Mesendoderm (in vitro differentiated cells): ENCODE data around the gene PTPN4.
"Not testable (repeated sequence)": the region's sequence is repeated elsewhere in the genome, so short reads cannot be mapped to it uniquely, and the experiment has no call there.

Experiments used
- DNase-seq: peaks from one replicate; pipeline ENCODE4 v3.0.0; 2013
- H2AK5ac ChIP-seq: 2 replicates; pipeline ENCODE4 v1.6.1; 2013; ENCODE audit warnings: low read length, inconsistent platforms
- H2BK120ac ChIP-seq: 2 replicates; pipeline ENCODE4 v1.6.1; 2013; ENCODE audit warnings: low read depth, mild to moderate bottlenecking, low read length, moderate library complexity, mixed read lengths
- H2BK15ac ChIP-seq: replicated peaks from 2 replicates; pipeline ENCODE4 v1.6.1; 2013; ENCODE audit warnings: low read depth, mild to moderate bottlenecking, moderate library complexity
- H2BK5ac ChIP-seq: 2 replicates; pipeline ENCODE4 v1.6.1; 2013; ENCODE audit warnings: low read length, inconsistent platforms
- H3K18ac ChIP-seq: 2 replicates; pipeline ENCODE4 v1.6.1; 2013; ENCODE audit warnings: mild to moderate bottlenecking, low read length, mixed read lengths
- H3K23ac ChIP-seq: one replicate; pipeline ENCODE4 v1.6.1; 2013; ENCODE audit warnings: low read length
- H3K27ac ChIP-seq: 2 replicates; pipeline ENCODE4 v1.5.1; 2013; ENCODE audit warnings: low read depth, mild to moderate bottlenecking, inconsistent platforms, low read length, moderate library complexity
- H3K27me3 ChIP-seq: 2 replicates; pipeline ENCODE4 v1.6.1; 2013; ENCODE audit warnings: low read length, control low read depth, mild to moderate bottlenecking, inconsistent platforms; ENCODE audit not compliant: insufficient read depth, poor library complexity
- H3K36me3 ChIP-seq: 2 replicates; pipeline ENCODE4 v1.6.1; 2013; ENCODE audit warnings: low read length, inconsistent platforms; ENCODE audit not compliant: control insufficient read depth, insufficient read depth
- H3K4ac ChIP-seq: one replicate; pipeline ENCODE4 v1.6.1; 2013; ENCODE audit warnings: low read depth, mild to moderate bottlenecking, low read length, moderate library complexity
- H3K4me1 ChIP-seq: 2 replicates; pipeline ENCODE4 v1.6.1; 2013; ENCODE audit warnings: low read depth, low read length, inconsistent platforms; ENCODE audit not compliant: control insufficient read depth
- H3K4me2 ChIP-seq: 2 replicates; pipeline ENCODE4 v1.6.1; 2013; ENCODE audit warnings: low read length
- H3K4me3 ChIP-seq: 2 replicates; pipeline ENCODE4 v1.5.1; 2013; ENCODE audit warnings: mild to moderate bottlenecking, low read length
- H3K56ac ChIP-seq: one replicate; pipeline ENCODE4 v1.6.1; 2013; ENCODE audit warnings: low read length
- H3K79me1 ChIP-seq: 2 replicates; pipeline ENCODE4 v1.6.1; 2013; ENCODE audit warnings: low read length, inconsistent platforms
- H3K79me2 ChIP-seq: 2 replicates; pipeline ENCODE4 v1.6.1; 2013; ENCODE audit warnings: mild to moderate bottlenecking, low read length; ENCODE audit not compliant: control insufficient read depth, insufficient read depth
- H3K9ac ChIP-seq: 2 replicates; pipeline ENCODE4 v1.6.1; 2013; ENCODE audit warnings: low read length, inconsistent platforms
- H4K5ac ChIP-seq: one replicate; pipeline ENCODE4 v1.6.1; 2013; ENCODE audit warnings: low read length
- H4K8ac ChIP-seq: one replicate; pipeline ENCODE4 v1.6.1; 2013; ENCODE audit warnings: low read depth, mild to moderate bottlenecking, control low read depth, low read length, moderate library complexity
- WGBS: extraction: QIAGEN DNeasy Blood & Tissue Kit; methylation state at CpG from one replicate; pipeline ENCODE4 v1.1.7; 2013; ENCODE audit warnings: low lambda C conversion rate, missing lambda C conversion rate; ENCODE audit not compliant: insufficient coverage; ENCODE audit errors: extremely low coverage; 5-methylcytosine and 5-hydroxymethylcytosine counted together

The PTPN4 gene

DNA sequence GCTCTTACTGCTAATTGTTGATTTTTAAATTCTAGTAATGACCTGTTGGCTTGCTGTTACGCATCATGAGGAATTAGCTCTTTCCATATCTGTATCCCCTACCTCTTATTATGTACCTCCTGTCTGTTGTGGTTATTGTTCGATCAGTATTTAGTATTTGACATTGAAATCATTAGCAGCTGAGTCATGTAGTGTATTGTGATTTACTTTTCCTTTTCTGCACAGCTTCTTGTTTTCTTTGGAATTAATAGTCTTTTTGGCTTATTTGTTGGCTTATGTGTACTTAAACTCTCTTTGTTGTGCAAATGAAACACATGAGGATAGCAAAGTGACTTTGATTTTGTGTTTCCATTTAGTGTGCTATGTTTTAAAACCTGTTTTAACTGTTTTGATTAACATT, 257.5 kb downstream of the PTPN4 start:
- Histone ChIP-seq H2BK15ac (no peak overlapping the region), H4K5ac (no peak overlapping the region), H3K4ac (no peak overlapping the region), H3K27me3 (no peaks in the 10 kb centered on the region), H2BK120ac (no peak overlapping the region), H3K27ac (no peak overlapping the region), H3K23ac (no peak overlapping the region), H3K9ac (no peak overlapping the region), H3K79me2 (peaks cover 5% of the 10 kb centered on the region), H3K4me2 (no peak overlapping the region), H3K18ac (no peak overlapping the region), H3K4me3 (no peak overlapping the region), H3K56ac (no peak overlapping the region), H3K79me1 (peaks cover 2% of the 10 kb centered on the region), H3K4me1 (peaks cover 2% of the 10 kb centered on the region), H3K36me3 (no peaks in the 10 kb centered on the region), H2AK5ac (no peak overlapping the region), H4K8ac (no peak overlapping the region), H2BK5ac (no peak overlapping the region)
- no CpG with 5 or more reads among the region's 2 CpGs for WGBS
- no peak for DNase-seq

DNA sequence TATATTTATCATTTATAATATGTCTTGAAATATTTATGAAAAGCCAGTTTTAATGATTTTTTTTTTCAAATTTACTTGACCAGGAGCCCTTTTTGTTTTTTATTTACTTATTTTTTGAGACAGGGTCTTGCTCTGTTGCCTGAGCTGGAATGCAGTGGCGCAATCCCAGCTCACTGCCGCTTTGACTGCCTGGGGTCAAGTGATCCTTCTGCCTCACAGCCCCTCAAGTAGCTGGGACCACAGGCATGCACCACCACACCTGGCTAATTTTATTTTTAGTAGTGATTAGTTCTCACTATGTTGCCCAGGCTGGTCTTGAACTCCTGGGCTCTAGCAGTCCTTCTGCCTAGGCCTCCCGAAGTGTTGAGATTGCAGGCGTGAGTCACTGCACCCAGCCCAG, 258.8 kb downstream of the PTPN4 start:
- no peak overlapping the region for H3K23ac ChIP-seq
- H3K56ac ChIP-seq = no peak overlapping the region
- no peak overlapping the region for H4K8ac ChIP-seq
- no peak overlapping the region for H2BK120ac ChIP-seq
- H3K79me1 ChIP-seq = peaks cover 2% of the 10 kb centered on the region
- no peak overlapping the region for H3K4me2 ChIP-seq
- H3K4me3 ChIP-seq = no peak overlapping the region
- H2AK5ac ChIP-seq = no peak overlapping the region
- H3K18ac ChIP-seq = no peak overlapping the region
- no peak overlapping the region for H2BK5ac ChIP-seq
- no CpG with 5 or more reads among the region's 4 CpGs for WGBS
- no peak overlapping the region for H4K5ac ChIP-seq
- H3K4ac ChIP-seq = no peak overlapping the region
- peaks cover 2% of the 10 kb centered on the region for H3K4me1 ChIP-seq
- H3K9ac ChIP-seq = no peak overlapping the region
- H3K27ac ChIP-seq = no peak overlapping the region
- H3K79me2 ChIP-seq = peaks cover 5% of the 10 kb centered on the region
- DNase-seq = peak; percentile 36
- H3K36me3 ChIP-seq = no peaks in the 10 kb centered on the region
- H2BK15ac ChIP-seq = no peak overlapping the region
- no peaks in the 10 kb centered on the region for H3K27me3 ChIP-seq

DNA sequence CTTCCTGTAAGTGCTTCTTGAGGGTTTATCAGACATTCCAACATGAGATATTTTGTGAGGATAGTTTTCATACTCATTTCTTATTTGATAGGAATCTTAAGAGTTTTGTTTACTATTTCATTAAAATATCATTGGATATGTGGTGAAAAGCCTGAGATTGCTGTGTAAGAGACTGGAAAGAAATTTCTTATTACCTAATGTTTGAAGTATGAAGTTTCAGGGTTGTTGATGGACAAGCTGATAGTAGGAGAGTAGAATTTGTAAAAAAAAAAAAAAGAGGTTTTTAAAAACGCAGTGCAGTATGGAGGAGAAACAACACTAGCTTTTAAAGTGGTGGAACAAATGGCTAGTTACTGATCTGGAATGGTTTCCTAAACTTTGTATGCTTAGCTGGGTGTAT, 260.8 kb downstream of the PTPN4 start:
- Histone ChIP-seq H3K9ac (no peak overlapping the region), H4K5ac (no peak overlapping the region), H3K79me2 (no peaks in the 10 kb centered on the region), H3K4me3 (no peak overlapping the region), H3K23ac (no peak overlapping the region), H2BK15ac (no peak overlapping the region), H3K4me2 (no peak overlapping the region), H4K8ac (no peak overlapping the region), H3K56ac (no peak overlapping the region), H2AK5ac (no peak overlapping the region), H3K36me3 (no peaks in the 10 kb centered on the region), H3K4ac (no peak overlapping the region), H3K27ac (no peak overlapping the region), H3K27me3 (no peaks in the 10 kb centered on the region), H2BK5ac (no peak overlapping the region), H3K4me1 (no peaks in the 10 kb centered on the region), H3K18ac (no peak overlapping the region), H3K79me1 (no peaks in the 10 kb centered on the region), H2BK120ac (no peak overlapping the region)
- WGBS = no CpG with 5 or more reads among the region's 1 CpG
- no peak for DNase-seq

DNA sequence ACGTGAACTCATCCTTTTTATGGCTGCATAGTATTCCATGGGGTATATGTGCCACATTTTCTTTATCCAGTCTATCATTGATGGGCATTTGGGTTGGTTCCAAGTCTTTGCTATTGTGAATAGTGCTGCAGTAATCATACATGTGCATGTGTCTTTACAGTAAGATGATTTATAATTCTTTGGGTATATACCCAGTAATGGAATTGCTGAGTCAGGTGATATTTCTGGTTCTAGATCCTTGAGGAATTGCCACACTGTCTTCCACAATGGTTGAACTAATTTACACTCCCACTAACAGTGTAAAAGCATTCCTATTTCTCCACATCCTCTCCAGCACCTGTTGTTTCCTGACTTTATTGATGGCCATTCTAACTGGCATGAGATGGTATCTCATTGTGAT, 262.8 kb downstream of the PTPN4 start:
- not testable (repeated sequence) for DNase-seq

DNA sequence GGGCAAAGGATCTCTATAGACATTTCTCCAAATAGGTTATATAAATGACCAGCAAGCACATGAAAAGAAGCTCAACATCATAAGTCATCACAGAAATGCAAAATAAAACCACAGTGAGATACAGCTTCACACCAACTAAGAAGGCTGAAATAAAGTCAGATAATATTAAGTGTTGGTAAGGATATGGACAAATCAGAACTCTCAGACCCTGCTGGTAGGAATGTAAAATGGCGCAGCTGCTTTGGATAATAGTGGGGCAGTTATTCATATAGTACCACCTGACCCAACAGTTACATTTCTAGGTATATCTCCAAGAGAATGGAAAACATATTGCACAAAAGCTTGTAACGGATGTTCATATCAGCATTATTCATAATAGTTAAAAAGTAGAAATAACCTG, 267.2 kb downstream of the PTPN4 start:
- no CpG with 5 or more reads among the region's 2 CpGs for WGBS
- H3K4me2 ChIP-seq = no peak overlapping the region
- no peak overlapping the region for H3K9ac ChIP-seq

More for the DNA sequence above, 262.8 kb downstream of the PTPN4 start:
- not testable (repeated sequence) for H3K27ac ChIP-seq, H3K4me3 ChIP-seq, H3K27me3 ChIP-seq, H4K8ac ChIP-seq, H3K23ac ChIP-seq, H4K5ac ChIP-seq, H3K79me1 ChIP-seq, H3K4ac ChIP-seq, H3K18ac ChIP-seq, H3K56ac ChIP-seq, H3K4me1 ChIP-seq, H3K4me2 ChIP-seq, H3K36me3 ChIP-seq, H3K79me2 ChIP-seq, H2AK5ac ChIP-seq, H2BK5ac ChIP-seq, H2BK15ac ChIP-seq, H2BK120ac ChIP-seq, H3K9ac ChIP-seq
- no CpG with 5 or more reads among the region's 1 CpG for WGBS

DNA sequence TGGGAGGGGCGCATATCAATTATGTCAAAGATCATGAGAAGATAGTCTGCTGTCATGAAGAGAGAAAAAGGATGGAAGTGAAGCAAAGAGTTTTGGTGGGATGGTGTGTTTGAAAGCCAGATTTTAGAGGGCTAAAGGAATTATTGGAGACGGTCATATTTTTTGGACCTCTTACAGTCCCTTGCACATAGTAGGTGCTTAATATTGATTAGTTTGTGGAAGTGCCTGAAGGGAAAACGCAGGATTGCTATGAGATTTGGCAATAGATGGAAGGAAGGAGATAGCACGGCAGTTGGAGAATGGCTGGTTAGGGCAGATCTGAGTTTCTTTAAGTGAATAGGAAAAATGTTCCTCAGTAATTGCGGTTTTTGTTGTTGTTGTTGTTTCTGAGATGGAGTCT, 269.1 kb downstream of the PTPN4 start:
- Histone ChIP-seq H2BK15ac (no peak overlapping the region), H2BK120ac (no peak overlapping the region), H3K4me1 (no peaks in the 10 kb centered on the region), H3K4me2 (no peak overlapping the region), H3K27ac (no peak overlapping the region), H2AK5ac (no peak overlapping the region), H3K79me2 (no peaks in the 10 kb centered on the region), H2BK5ac (no peak overlapping the region), H3K4ac (no peak overlapping the region), H3K23ac (no peak overlapping the region), H3K27me3 (no peaks in the 10 kb centered on the region), H3K4me3 (no peak overlapping the region), H3K9ac (no peak overlapping the region), H4K8ac (no peak overlapping the region), H3K56ac (no peak overlapping the region), H3K36me3 (no peaks in the 10 kb centered on the region), H3K79me1 (peaks cover 6% of the 10 kb centered on the region), H3K18ac (no peak overlapping the region), H4K5ac (no peak overlapping the region)
- no peak for DNase-seq
- no CpG with 5 or more reads among the region's 5 CpGs for WGBS

More for the DNA sequence above, 267.2 kb downstream of the PTPN4 start:
- H3K4ac ChIP-seq = no peak overlapping the region
- no peak overlapping the region for H3K56ac ChIP-seq
- DNase-seq = peak; percentile 28
- no peak overlapping the region for H3K27ac ChIP-seq
- no peak overlapping the region for H2BK15ac ChIP-seq
- no peak overlapping the region for H3K4me3 ChIP-seq
- H3K4me1 ChIP-seq = no peaks in the 10 kb centered on the region
- no peak overlapping the region for H2AK5ac ChIP-seq
- H4K8ac ChIP-seq = no peak overlapping the region
- H3K79me2 ChIP-seq = no peaks in the 10 kb centered on the region
- H2BK120ac ChIP-seq = no peak overlapping the region
- no peaks in the 10 kb centered on the region for H3K27me3 ChIP-seq
- H3K79me1 ChIP-seq = peaks cover 6% of the 10 kb centered on the region
- no peak overlapping the region for H2BK5ac ChIP-seq
- no peak overlapping the region for H3K18ac ChIP-seq
- H3K36me3 ChIP-seq = no peaks in the 10 kb centered on the region
- H4K5ac ChIP-seq = no peak overlapping the region
- no peak overlapping the region for H3K23ac ChIP-seq
